ENCODE results near the gene EEFSEC.

- TF ChIP-seq CTCF (IDR thresholded peaks at IDR 0.05) (no peak), POLR2A (IDR thresholded peaks at IDR 0.05) (no peak), EP300 (IDR thresholded peaks at IDR 0.05) (no peak)
Observed at GRCh38 chr3:128353991-128354687, 200.9 kb downstream of the EEFSEC start.
